NCI-H187 (cell line): Measurements from ENCODE around the gene C2orf72.
A peak's percentile ranks its signal among the peaks of the same experiment; 100 is the strongest.
"Not testable (repeated sequence)": the region's sequence is repeated elsewhere in the genome, so short reads cannot be mapped to it uniquely, and the experiment has no call there.

Experiments
- DNase-seq, 2 experiments: peaks; one replicate each; lab custom pipeline; 2025; lab: John Stamatoyannopoulos, UW

The C2orf72 gene

GRCh38 chr2:231037202-231037730 lies at the start of gene C2orf72:
TSS of gene C2orf72 (plus strand) at chr2:231037523. CDS start at chr2:231037566, 43 bp downstream.
- DNase-seq: no peak

- no peak for DNase-seq
These were observed 47.6 kb upstream of the C2orf72 start for GRCh38 chr2:230989731-230990130.

- DNase-seq: no peak
These were observed 47.0 kb upstream of the C2orf72 start for GRCh38 chr2:230990131-230990898.

GRCh38 chr2:230990899-230991150 lies 46.5 kb upstream of the C2orf72 start:
- DNase-seq: no peak

GRCh38 chr2:230991598-230991997 lies 45.7 kb upstream of the C2orf72 start:
- no peak for DNase-seq

GRCh38 chr2:230995821-230996220 lies 41.5 kb upstream of the C2orf72 start, which contains the start of gene SPATA3:
TSS of gene SPATA3 (plus strand) at chr2:230996121. CDS start at chr2:230996234, 113 bp downstream.
- DNase-seq: no peak

- DNase-seq: no peak
These were observed 40.7 kb upstream of the C2orf72 start for GRCh38 chr2:230996661-230997060.

GRCh38 chr2:230998882-230999281 lies 38.4 kb upstream of the C2orf72 start:
- DNase-seq: no peak

GRCh38 chr2:230999477-230999876 lies 37.8 kb upstream of the C2orf72 start:
- no peak for DNase-seq

GRCh38 chr2:231000211-231000904 lies 37.0 kb upstream of the C2orf72 start:
- DNase-seq: no peak

GRCh38 chr2:231001036-231001435 lies 36.3 kb upstream of the C2orf72 start:
- DNase-seq: no peak

GRCh38 chr2:231001921-231002320 lies 35.4 kb upstream of the C2orf72 start:
- DNase-seq: no peak

- no peak for DNase-seq
These were observed 34.7 kb upstream of the C2orf72 start for GRCh38 chr2:231002641-231003040.

- no peak for DNase-seq
These were observed 34.1 kb upstream of the C2orf72 start for GRCh38 chr2:231003186-231003585.

GRCh38 chr2:231004930-231005329 lies 32.4 kb upstream of the C2orf72 start:
- not testable (repeated sequence) for DNase-seq

GRCh38 chr2:231007286-231008098 lies 29.8 kb upstream of the C2orf72 start:
- DNase-seq: no peak

GRCh38 chr2:231008131-231008530 lies 29.2 kb upstream of the C2orf72 start:
- no peak for DNase-seq

GRCh38 chr2:231009236-231009919 lies 27.9 kb upstream of the C2orf72 start:
- peak in 1 of 2 experiments; percentile 6 for DNase-seq

- DNase-seq: no peak
These were observed 27.1 kb upstream of the C2orf72 start for GRCh38 chr2:231010201-231010730.

- no peak for DNase-seq
These were observed 25.8 kb upstream of the C2orf72 start for GRCh38 chr2:231011526-231011925.

- DNase-seq: no peak
These were observed 24.9 kb upstream of the C2orf72 start for GRCh38 chr2:231012463-231012862.

GRCh38 chr2:231013820-231014219 lies 23.5 kb upstream of the C2orf72 start:
- DNase-seq: no peak
